HG03558 (cell line): ENCODE measurements around the gene LSAMP.
A peak's percentile ranks its signal among the peaks of the same experiment; 100 is the strongest.

Source experiments
- ATAC-seq: cut with Tn5 transposase; IDR thresholded peaks from one replicate; pipeline ENCODE4 v1.9.1; 2021; ENCODE audit warnings: moderate number of reproducible peaks; ENCODE audit not compliant: unreplicated experiment; ENCODE audit errors: extremely low read depth

The LSAMP gene

GRCh38 chr3:116037954-116038911 lies 407.1 kb downstream of the LSAMP start:
- peak; percentile 96 for ATAC-seq

GRCh38 chr3:116035429-116035828 lies 409.9 kb downstream of the LSAMP start:
- no peak for ATAC-seq

GRCh38 chr3:116034794-116035193 lies 410.5 kb downstream of the LSAMP start:
- no peak for ATAC-seq

- ATAC-seq: no peak
Observed at GRCh38 chr3:116034086-116034485, 411.2 kb downstream of the LSAMP start.

- ATAC-seq: no peak
Observed at GRCh38 chr3:116033516-116033915, 411.8 kb downstream of the LSAMP start.

- no peak for ATAC-seq
Observed at GRCh38 chr3:116032176-116032575, 413.1 kb downstream of the LSAMP start.

- no peak for ATAC-seq
Observed at GRCh38 chr3:116030131-116030850, 415.0 kb downstream of the LSAMP start.

GRCh38 chr3:116029266-116029665 lies 416.0 kb downstream of the LSAMP start:
- no peak for ATAC-seq

GRCh38 chr3:116028157-116028556 lies 417.1 kb downstream of the LSAMP start:
- no peak for ATAC-seq

- no peak for ATAC-seq
Observed at GRCh38 chr3:116020989-116021388, 424.3 kb downstream of the LSAMP start.

GRCh38 chr3:116020495-116020894 lies 424.8 kb downstream of the LSAMP start:
- no peak for ATAC-seq

- ATAC-seq: no peak
Observed at GRCh38 chr3:116019254-116019763, 426.0 kb downstream of the LSAMP start.

GRCh38 chr3:116018646-116019045 lies 426.6 kb downstream of the LSAMP start:
- ATAC-seq: no peak

GRCh38 chr3:116015931-116016330 lies 429.4 kb downstream of the LSAMP start:
- ATAC-seq: no peak

- no peak for ATAC-seq
Observed at GRCh38 chr3:116007000-116007399, 438.3 kb downstream of the LSAMP start.

- no peak for ATAC-seq
Observed at GRCh38 chr3:116005404-116005803, 439.9 kb downstream of the LSAMP start.

- ATAC-seq: no peak
Observed at GRCh38 chr3:116002235-116002634, 443.1 kb downstream of the LSAMP start.

GRCh38 chr3:116001151-116001621 lies 444.1 kb downstream of the LSAMP start:
- ATAC-seq: no peak

GRCh38 chr3:116000311-116000710 lies 445.0 kb downstream of the LSAMP start:
- peak; percentile 70 for ATAC-seq

GRCh38 chr3:115999613-116000012 lies 445.7 kb downstream of the LSAMP start:
- no peak for ATAC-seq

GRCh38 chr3:115999001-115999585 lies 446.2 kb downstream of the LSAMP start:
- ATAC-seq: no peak
